Myometrial cell (primary cell): ENCODE data around the gene CD244. TPM values are rescaled to one million over a fixed set of nuclear protein-coding genes. Genes with fewer than 3 reads are reported as not detected.

Source experiments
- total RNA-seq: library from RNA; depleted of rRNA; stranded (reverse); fragments of >200 nt; gene quantifications from 2 replicates; pipeline ENCODE4 v1.2.3, GENCODE V29; 2015

CD244 gene, protein sequence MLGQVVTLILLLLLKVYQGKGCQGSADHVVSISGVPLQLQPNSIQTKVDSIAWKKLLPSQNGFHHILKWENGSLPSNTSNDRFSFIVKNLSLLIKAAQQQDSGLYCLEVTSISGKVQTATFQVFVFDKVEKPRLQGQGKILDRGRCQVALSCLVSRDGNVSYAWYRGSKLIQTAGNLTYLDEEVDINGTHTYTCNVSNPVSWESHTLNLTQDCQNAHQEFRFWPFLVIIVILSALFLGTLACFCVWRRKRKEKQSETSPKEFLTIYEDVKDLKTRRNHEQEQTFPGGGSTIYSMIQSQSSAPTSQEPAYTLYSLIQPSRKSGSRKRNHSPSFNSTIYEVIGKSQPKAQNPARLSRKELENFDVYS
- not detected in 2 replicates for total RNA-seq

DNA sequence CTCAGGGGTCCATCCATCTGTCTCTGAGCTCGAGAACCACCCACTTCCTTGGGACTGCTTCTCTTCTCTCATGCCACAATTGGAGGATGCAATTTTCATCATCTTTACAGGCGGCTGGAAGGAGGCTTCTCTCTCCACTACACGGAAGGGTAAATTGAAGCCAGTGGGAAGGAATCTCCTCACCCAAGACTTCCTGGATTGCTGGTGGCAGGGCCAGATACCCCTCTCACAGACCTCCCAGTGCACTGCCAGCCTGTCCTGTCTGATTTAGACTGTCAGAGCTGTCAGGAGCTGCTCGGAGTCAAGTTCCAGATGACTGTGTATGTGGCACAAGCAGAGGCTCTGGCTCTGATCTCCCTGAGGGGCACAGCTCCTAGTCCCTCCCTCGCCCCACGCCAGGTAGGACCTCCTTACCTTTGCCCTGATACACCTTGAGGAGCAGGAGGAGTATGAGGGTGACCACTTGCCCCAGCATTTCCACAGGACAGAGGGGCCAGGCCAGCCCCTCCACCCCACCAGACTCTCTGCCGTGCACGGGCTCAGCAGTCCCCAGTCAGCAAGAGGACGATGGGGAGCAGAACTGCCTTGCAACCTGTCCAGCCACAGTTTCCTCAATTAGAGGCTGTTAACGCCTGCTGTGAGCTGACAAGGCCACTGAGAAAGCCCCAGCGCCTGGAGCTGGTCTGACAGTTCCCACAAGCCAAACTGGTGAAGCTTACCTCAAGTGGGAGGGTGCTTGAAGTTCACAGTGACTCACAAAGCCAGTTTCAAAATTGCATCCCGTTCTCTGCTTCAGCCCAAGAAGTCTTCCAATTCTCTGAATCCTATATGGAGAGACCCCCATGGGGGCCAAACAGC is at the start of gene CD244:
TSS of gene CD244 (minus strand) at position 685 of the 858 bp plus-strand sequence. CDS start at position 475, 210 bp downstream.

DNA sequence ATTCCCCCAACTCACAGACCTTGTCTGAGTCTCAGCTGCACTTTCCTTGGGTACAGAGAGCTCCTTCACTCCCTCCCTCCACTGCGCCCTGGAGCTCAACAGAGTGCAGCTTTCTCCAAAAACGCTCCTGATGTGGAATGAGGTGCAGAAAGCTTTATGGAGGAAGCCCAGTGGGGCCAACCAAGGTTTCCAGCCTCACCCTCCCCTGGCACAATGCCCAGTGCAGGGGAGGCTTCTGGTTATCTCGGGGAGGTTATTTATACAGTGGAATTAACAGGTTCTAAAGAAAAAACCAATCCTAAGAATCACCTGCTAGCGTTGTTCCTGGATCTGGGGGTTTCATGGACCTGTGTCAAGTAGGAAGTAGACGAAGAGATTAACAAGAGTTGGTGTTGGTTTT is 22.4 kb upstream of the CD244 start, which contains the start of gene ITLN1:
TSS of gene ITLN1 (minus strand) at position 139 of the 400 bp plus-strand sequence. CDS start 303 bp downstream, outside the sequence.

DNA sequence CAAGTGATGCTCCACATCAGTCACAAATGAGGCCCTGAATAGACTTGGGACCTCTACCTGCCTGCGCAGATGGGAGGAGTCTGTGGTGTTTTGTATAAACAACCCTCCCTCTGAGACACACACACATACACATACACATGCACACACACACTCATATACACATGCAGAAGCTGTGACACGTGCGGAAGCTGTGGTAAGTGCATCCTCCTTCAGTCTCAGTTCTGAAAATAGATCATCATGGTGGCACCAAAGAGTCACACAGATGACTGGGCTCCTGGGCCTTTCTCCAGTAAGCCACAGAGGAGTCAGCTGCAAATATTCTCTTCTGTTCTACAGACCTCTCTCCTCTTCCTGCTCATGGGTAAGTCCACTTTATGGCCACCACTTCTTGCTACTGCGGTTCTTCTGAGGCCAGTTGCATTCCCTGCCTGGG is 66.7 kb downstream of the CD244 start, which contains the start of gene LY9:
TSS of gene LY9 (plus strand) at position 224 of the 433 bp plus-strand sequence. CDS start at position 238, 14 bp downstream.

Other genes starting within 250 kb of the CD244 start
- not detected in 2 replicates for gene SLAMF1, start 215.8 kb downstream of the CD244 start, total RNA-seq
- not detected in 2 replicates for gene CD48, start 151.1 kb downstream of the CD244 start, total RNA-seq
- gene SLAMF7, start 123.6 kb downstream of the CD244 start, total RNA-seq = not detected in 2 replicates
- not detected in 2 replicates for gene LY9, start 66.7 kb downstream of the CD244 start, total RNA-seq
- not detected in 2 replicates for gene ITLN1, start 22.3 kb upstream of the CD244 start, total RNA-seq
- not detected in 2 replicates for gene ITLN2, start 91.9 kb upstream of the CD244 start, total RNA-seq
- 0.53 and 0.86 TPM in 2 replicates for gene F11R, start 158.3 kb upstream of the CD244 start, total RNA-seq
- 0.86 and 2.5 TPM in 2 replicates for gene TSTD1, start 176.1 kb upstream of the CD244 start, total RNA-seq
- 65.7 and 69.8 TPM in 2 replicates for gene USF1, start 183.1 kb upstream of the CD244 start, total RNA-seq
- gene ARHGAP30, start 207.0 kb upstream of the CD244 start, total RNA-seq = not detected in 2 replicates
- gene NECTIN4, start 226.7 kb upstream of the CD244 start, total RNA-seq = under 0.01 and 1.4 TPM in 2 replicates
- 2.5 and 4.0 TPM in 2 replicates for gene KLHDC9, start 235.5 kb upstream of the CD244 start, total RNA-seq